ENCODE measurements around the gene TDRD7.

- TF ChIP-seq FOXJ3 (CRISPR knock-in tag; IDR thresholded peaks at IDR 0.05; ENCODE audit: borderline replicate concordance), result no peak
- no peak for TF ChIP-seq CTCF (IDR thresholded peaks at IDR 0.05)
- no peak for TF ChIP-seq ZNF317 (CRISPR knock-in tag; IDR thresholded peaks at IDR 0.05; ENCODE audit: borderline replicate concordance, low read depth)
These were observed 33.3 kb downstream of the TDRD7 start for GRCh38 chr9:97445119-97445701.

All from WTC11 (cell line).